Measurements from ENCODE around the gene EOGT. TPM values are rescaled to one million over a fixed set of nuclear protein-coding genes. Genes with fewer than 3 reads are reported as not detected.
A peak's percentile ranks its signal among the peaks of the same experiment; 100 is the strongest.

Gene EOGT
- total RNA-seq, 4 donors from 2014 or later = 11.4 to 38.0 (median 17.8) TPM

DNA sequence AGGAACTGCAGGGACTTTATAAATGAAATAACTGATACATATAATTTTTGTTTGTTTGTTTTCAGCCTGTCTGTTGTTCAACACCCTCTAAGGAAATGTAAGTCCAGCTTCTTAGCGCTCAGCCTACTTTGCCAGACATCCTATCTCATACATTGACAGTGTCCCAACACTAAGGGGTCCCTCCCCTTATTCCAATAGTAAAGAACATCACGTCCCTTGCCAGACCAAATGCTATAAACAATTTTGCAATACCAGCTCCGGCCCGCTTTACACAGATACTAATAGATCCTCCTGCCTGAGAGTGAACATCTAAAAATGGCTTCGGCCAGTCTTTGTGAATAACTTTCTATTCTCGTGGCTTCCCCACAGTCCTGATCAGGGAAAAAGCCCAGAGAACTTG, 76.6 kb downstream of the EOGT start:
- Histone ChIP-seq H3K9me3 (no peaks in the 10 kb centered on the region), H3K4me3 (no peak overlapping the region)
- TF ChIP-seq, protein P1, sequence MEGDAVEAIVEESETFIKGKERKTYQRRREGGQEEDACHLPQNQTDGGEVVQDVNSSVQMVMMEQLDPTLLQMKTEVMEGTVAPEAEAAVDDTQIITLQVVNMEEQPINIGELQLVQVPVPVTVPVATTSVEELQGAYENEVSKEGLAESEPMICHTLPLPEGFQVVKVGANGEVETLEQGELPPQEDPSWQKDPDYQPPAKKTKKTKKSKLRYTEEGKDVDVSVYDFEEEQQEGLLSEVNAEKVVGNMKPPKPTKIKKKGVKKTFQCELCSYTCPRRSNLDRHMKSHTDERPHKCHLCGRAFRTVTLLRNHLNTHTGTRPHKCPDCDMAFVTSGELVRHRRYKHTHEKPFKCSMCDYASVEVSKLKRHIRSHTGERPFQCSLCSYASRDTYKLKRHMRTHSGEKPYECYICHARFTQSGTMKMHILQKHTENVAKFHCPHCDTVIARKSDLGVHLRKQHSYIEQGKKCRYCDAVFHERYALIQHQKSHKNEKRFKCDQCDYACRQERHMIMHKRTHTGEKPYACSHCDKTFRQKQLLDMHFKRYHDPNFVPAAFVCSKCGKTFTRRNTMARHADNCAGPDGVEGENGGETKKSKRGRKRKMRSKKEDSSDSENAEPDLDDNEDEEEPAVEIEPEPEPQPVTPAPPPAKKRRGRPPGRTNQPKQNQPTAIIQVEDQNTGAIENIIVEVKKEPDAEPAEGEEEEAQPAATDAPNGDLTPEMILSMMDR (IDR thresholded peaks at IDR 0.05) = no peak
- TF ChIP-seq POLR2A (IDR thresholded peaks at IDR 0.05) = no peak

DNA sequence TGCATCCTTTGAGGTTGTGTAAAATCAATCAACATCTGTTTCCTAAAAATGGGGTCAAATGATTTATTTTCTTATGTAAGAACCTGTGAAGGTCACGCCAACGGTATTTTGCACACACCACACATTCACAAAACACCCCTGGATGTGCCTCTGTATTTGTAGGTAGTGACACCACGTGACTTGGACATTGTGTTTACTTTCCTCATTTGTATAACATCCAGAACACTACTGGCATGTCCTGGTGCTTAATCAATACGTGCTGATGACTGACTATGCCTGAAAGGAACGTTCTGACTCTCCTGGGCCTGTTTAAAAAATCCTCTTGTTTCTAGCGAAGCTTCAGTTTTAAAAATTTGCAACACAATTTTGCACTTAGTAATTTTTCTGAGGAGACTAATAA, 77.7 kb downstream of the EOGT start:
- H3K4me1 ChIP-seq = peaks cover 0 to 12% (median 0%) of the 10 kb centered on the region in 4 donors
- TF ChIP-seq, protein P1 (IDR thresholded peaks at IDR 0.05) = no peak
- no peak for TF ChIP-seq POLR2A (IDR thresholded peaks at IDR 0.05)
- H3K9me3 ChIP-seq = no peaks in the 10 kb centered on the region
- H3K27me3 ChIP-seq = peaks cover 0 to 10% of the 10 kb centered on the region in 2 donors
- no peak for DNase-seq
- H3K4me3 ChIP-seq = no peak overlapping the region
- H3K36me3 ChIP-seq = no peaks in the 10 kb centered on the region
- no peak overlapping the region for H3K27ac ChIP-seq

More for the DNA sequence above, 76.6 kb downstream of the EOGT start:
- Histone ChIP-seq H3K4me1 (peaks cover 0 to 10% (median 0%) of the 10 kb centered on the region in 4 donors), H3K36me3 (no peaks in the 10 kb centered on the region), H3K27me3 (peaks cover 0 to 6% of the 10 kb centered on the region in 2 donors), H3K27ac (no peak overlapping the region)
- DNase-seq = no peak

- no peak for DNase-seq
- Histone ChIP-seq H3K9me3 (no peaks in the 10 kb centered on the region), H3K4me1 (peaks cover 0 to 12% (median 0%) of the 10 kb centered on the region in 4 donors), H3K27ac (no peak overlapping the region), H3K4me3 (peak overlapping the region in 1 of 4 donors; percentile 34), H3K27me3 (peaks cover 0 to 10% of the 10 kb centered on the region in 2 donors), H3K36me3 (no peaks in the 10 kb centered on the region)
- TF ChIP-seq, protein P1 (IDR thresholded peaks at IDR 0.05) = no peak
- no peak for TF ChIP-seq POLR2A (IDR thresholded peaks at IDR 0.05)
Observed at GRCh38 chr3:68931406-68932149, 81.9 kb downstream of the EOGT start.

Small RNA genes within 50 kb of the gene (small RNA-seq; reads per million reads assigned to genes)
- gene MIR3136 = 0 to 0.13 reads per million in 2 donors

Other genes starting within 250 kb of the EOGT start
- not detected for gene TAFA4, start 81.1 kb downstream of the EOGT start, total RNA-seq
- 10 to 100 TPM; 36.8 to 49.5 (median 47.1) TPM for gene TMF1, start 38.6 kb upstream of the EOGT start, total RNA-seq
- gene UBA3, start 66.7 kb upstream of the EOGT start, total RNA-seq = 10 to 100 TPM; 28.9 to 64.5 (median 59.8) TPM
- 10 to 100 TPM; 51.0 to 92.5 (median 82.4) TPM for gene ARL6IP5, start 71.3 kb upstream of the EOGT start, total RNA-seq
- gene LMOD3, start 108.9 kb upstream of the EOGT start, total RNA-seq = not detected

All from Peyer's patch (tissue), 4 donors.